ENCODE results near the gene P3H2. TPM values are rescaled to one million over a fixed set of nuclear protein-coding genes. Genes with fewer than 3 reads are reported as not detected.

Gene P3H2
- total RNA-seq, 4 donors from 2014 or later, result 0.70 to 23.1 (median 7.5) TPM

DNA sequence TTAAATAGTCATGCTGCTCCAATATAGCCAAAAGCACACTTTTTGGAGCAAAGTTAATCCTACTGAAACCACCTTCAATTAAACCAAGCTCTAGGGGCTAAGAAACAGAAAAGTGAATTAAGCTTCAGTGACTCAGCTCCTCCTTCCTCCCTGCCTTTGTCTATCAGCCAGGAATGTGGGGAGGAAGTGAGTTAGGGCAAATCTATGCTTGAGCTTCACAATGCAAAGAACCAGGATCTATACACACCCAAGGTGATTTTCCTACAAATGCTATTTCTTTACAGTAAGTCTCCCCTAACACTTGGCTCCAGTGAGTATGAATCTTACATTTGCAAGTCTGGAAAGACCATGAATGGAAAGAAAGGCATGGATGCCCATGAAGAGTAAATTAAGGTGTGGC is 212.1 kb downstream of the P3H2 start:
- no peaks in the 10 kb centered on the region for H3K36me3 ChIP-seq
- H3K27ac ChIP-seq, result no peak overlapping the region
- H3K9me3 ChIP-seq, result no peaks in the 10 kb centered on the region
- no peak for TF ChIP-seq POLR2A (IDR thresholded peaks at IDR 0.05)
- TF ChIP-seq CTCF (IDR thresholded peaks at IDR 0.05), result no peak
- H3K4me3 ChIP-seq, result no peak overlapping the region
- no peak for DNase-seq
- H3K4me1 ChIP-seq, result no peaks in the 10 kb centered on the region
- no peaks in the 10 kb centered on the region for H3K27me3 ChIP-seq

- Histone ChIP-seq H3K4me3 (no peak overlapping the region), H3K27me3 (no peaks in the 10 kb centered on the region), H3K9me3 (no peaks in the 10 kb centered on the region), H3K36me3 (no peaks in the 10 kb centered on the region), H3K27ac (no peak overlapping the region), H3K4me1 (no peaks in the 10 kb centered on the region)
- TF ChIP-seq CTCF (IDR thresholded peaks at IDR 0.05) (no peak), POLR2A (IDR thresholded peaks at IDR 0.05) (no peak)
- no peak for DNase-seq
Observed at GRCh38 chr3:189907803-189908202, 212.9 kb downstream of the P3H2 start.

Small RNAs within 50 kb of the gene (small RNA-seq; reads per million reads assigned to genes)
- gene RNU6-1109P, result 0 reads per million in 2 donors

Other genes with a start within 250 kb of the P3H2 start
- 1 to 10 TPM in 1 of 4 donors, under 1 TPM in 1, not detected in 2; 0.35 to 1.1 TPM for gene CLDN1, start 201.5 kb upstream of the P3H2 start, total RNA-seq